ENCODE results near the gene OSR1.
A peak's percentile ranks its signal among the peaks of the same experiment; 100 is the strongest.

Gene OSR1

DNA sequence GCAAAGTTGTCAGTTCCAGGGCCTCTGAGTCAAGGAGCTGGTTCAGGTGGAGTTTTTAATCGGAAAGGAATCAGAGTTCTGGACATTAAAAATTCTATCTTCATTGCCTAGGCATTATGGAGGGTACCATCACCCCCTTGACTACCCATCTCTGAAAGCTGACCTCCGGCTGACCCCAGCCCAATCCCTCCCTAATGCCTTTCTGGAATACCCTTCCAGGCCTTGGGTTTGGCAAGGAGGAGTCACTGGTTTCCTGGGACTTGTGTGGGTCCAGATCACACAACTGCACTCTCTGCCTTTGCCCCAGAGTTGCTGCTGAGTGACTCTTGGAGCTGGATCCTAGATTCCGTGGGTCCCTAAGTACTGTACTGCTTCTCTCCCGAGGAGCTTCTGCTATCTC, 1.0 kb upstream of the OSR1 start:
- Histone ChIP-seq H2BK5ac (ENCODE audit: low read length) (no peak overlapping the region), H3K79me1 (ENCODE audit: low read depth, low read length) (no peaks in the 10 kb centered on the region), H3K4ac (ENCODE audit: low read length) (no peak overlapping the region), H2BK15ac (ENCODE audit: low read length) (no peak overlapping the region), H3K4me1 (ENCODE audit: control insufficient read depth in 2 of 2, insufficient read depth in 1 of 2, low read depth in 1 of 2, low read length in 2 of 2) (peaks cover 7 to 16% of the 10 kb centered on the region in 2 donors), H4K8ac (ENCODE audit: low read depth, low read length) (no peak overlapping the region), H4K91ac (ENCODE audit: low read depth, low read length, poor library complexity) (no peak overlapping the region), H2BK120ac (ENCODE audit: low read depth, low read length) (no peak overlapping the region), H3K4me3 (ENCODE audit: low read length in 2 of 2) (no peak overlapping the region), H2BK12ac (ENCODE audit: low read length) (no peak overlapping the region), H3K23ac (ENCODE audit: low read depth, low read length, poor library complexity) (no peak overlapping the region), H3K18ac (ENCODE audit: low read length) (no peak overlapping the region), H2AFZ (ENCODE audit: low read length) (no peak overlapping the region), H2AK5ac (ENCODE audit: low read depth, low read length) (no peak overlapping the region), H3K9me3 (replicated peaks in 1 of 2; ENCODE audit: control insufficient read depth in 2 of 2, insufficient read depth in 1 of 2, low read depth in 1 of 2, low read length in 2 of 2) (peaks cover 2 to 18% of the 10 kb centered on the region in 2 donors), H3K27ac (replicated peaks; ENCODE audit: low read length) (no peak overlapping the region), H3K4me2 (ENCODE audit: insufficient read depth, low read length, poor library complexity, severe bottlenecking) (no peak overlapping the region), H3K14ac (ENCODE audit: low read length) (no peak overlapping the region), H3K9ac (ENCODE audit: low read depth, low read length, poor library complexity) (no peak overlapping the region), H3K36me3 (replicated peaks in 1 of 2; ENCODE audit: control insufficient read depth in 2 of 2, insufficient read depth in 2 of 2, low read length in 2 of 2) (no peaks in the 10 kb centered on the region), H3K27me3 (ENCODE audit: control insufficient read depth in 3 of 3, insufficient read depth in 3 of 3, low read depth in 1 of 3, low read length in 3 of 3) (peaks cover 52 to 98% (median 95%) of the 10 kb centered on the region in 3 experiments)
- DNase-seq (ENCODE audit: low spot score), result no peak
- no CpG with 5 or more reads among the region's 4 CpGs for WGBS, 2 donors (ENCODE audit: extremely low coverage in 2 of 2, insufficient read length in 2 of 2, insufficient replicate concordance in 1 of 2)

DNA sequence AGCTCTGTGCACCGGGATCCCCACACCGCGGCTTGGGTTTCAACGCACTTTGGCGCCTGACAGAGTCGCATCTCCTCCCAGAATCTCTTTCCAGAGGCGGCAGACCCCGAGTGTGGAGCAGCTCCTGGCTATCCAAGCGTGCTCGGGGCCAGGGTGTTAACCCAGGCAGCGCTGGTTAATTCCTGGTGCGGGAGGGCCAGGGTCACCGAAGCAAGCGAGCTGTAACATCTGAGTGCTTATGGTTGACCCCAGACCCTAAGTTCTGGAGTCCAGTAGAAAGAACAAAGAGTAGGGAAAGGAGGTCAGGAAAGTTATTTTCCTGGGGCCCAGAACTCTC, 566 bp upstream of the OSR1 start:
- H2BK120ac ChIP-seq (ENCODE audit: low read depth, low read length), result no peak overlapping the region
- peak overlapping the region; percentile 82 for H3K4me2 ChIP-seq (ENCODE audit: insufficient read depth, low read length, poor library complexity, severe bottlenecking)
- WGBS, 2 donors (ENCODE audit: extremely low coverage in 2 of 2, insufficient read length in 2 of 2, insufficient replicate concordance in 1 of 2), result no CpG with 5 or more reads among the region's 14 CpGs
- H3K4ac ChIP-seq (ENCODE audit: low read length), result no peak overlapping the region
- peak overlapping the region; percentile 91 for H3K9ac ChIP-seq (ENCODE audit: low read depth, low read length, poor library complexity)
- no peak overlapping the region for H3K23ac ChIP-seq (ENCODE audit: low read depth, low read length, poor library complexity)
- DNase-seq (ENCODE audit: low spot score), result no peak
- peak overlapping the region; percentile 11 for H3K14ac ChIP-seq (ENCODE audit: low read length)
- H2BK12ac ChIP-seq (ENCODE audit: low read length), result no peak overlapping the region
- no peaks in the 10 kb centered on the region for H3K79me1 ChIP-seq (ENCODE audit: low read depth, low read length)
- peaks cover 2 to 18% of the 10 kb centered on the region in 2 donors for H3K9me3 ChIP-seq (replicated peaks in 1 of 2; ENCODE audit: control insufficient read depth in 2 of 2, insufficient read depth in 1 of 2, low read depth in 1 of 2, low read length in 2 of 2)
- no peaks in the 10 kb centered on the region for H3K36me3 ChIP-seq (replicated peaks in 1 of 2; ENCODE audit: control insufficient read depth in 2 of 2, insufficient read depth in 2 of 2, low read length in 2 of 2)
- H2AFZ ChIP-seq (ENCODE audit: low read length), result peak overlapping the region; percentile 95
- H2BK15ac ChIP-seq (ENCODE audit: low read length), result no peak overlapping the region
- no peak overlapping the region for H2BK5ac ChIP-seq (ENCODE audit: low read length)
- peak overlapping the region; percentile 88 for H3K18ac ChIP-seq (ENCODE audit: low read length)
- peak overlapping the region; percentile 46 to 73 for H3K4me3 ChIP-seq (ENCODE audit: low read length in 2 of 2)
- no peak overlapping the region for H2AK5ac ChIP-seq (ENCODE audit: low read depth, low read length)
- no peak overlapping the region for H3K27ac ChIP-seq (replicated peaks; ENCODE audit: low read length)
- no peak overlapping the region for H4K8ac ChIP-seq (ENCODE audit: low read depth, low read length)
- H3K27me3 ChIP-seq (ENCODE audit: control insufficient read depth in 3 of 3, insufficient read depth in 3 of 3, low read depth in 1 of 3, low read length in 3 of 3), result peaks cover 56 to 98% (median 95%) of the 10 kb centered on the region in 3 experiments
- peak overlapping the region; percentile 5 for H4K91ac ChIP-seq (ENCODE audit: low read depth, low read length, poor library complexity)
- H3K4me1 ChIP-seq (ENCODE audit: control insufficient read depth in 2 of 2, insufficient read depth in 1 of 2, low read depth in 1 of 2, low read length in 2 of 2), result peaks cover 7 to 16% of the 10 kb centered on the region in 2 donors

DNA sequence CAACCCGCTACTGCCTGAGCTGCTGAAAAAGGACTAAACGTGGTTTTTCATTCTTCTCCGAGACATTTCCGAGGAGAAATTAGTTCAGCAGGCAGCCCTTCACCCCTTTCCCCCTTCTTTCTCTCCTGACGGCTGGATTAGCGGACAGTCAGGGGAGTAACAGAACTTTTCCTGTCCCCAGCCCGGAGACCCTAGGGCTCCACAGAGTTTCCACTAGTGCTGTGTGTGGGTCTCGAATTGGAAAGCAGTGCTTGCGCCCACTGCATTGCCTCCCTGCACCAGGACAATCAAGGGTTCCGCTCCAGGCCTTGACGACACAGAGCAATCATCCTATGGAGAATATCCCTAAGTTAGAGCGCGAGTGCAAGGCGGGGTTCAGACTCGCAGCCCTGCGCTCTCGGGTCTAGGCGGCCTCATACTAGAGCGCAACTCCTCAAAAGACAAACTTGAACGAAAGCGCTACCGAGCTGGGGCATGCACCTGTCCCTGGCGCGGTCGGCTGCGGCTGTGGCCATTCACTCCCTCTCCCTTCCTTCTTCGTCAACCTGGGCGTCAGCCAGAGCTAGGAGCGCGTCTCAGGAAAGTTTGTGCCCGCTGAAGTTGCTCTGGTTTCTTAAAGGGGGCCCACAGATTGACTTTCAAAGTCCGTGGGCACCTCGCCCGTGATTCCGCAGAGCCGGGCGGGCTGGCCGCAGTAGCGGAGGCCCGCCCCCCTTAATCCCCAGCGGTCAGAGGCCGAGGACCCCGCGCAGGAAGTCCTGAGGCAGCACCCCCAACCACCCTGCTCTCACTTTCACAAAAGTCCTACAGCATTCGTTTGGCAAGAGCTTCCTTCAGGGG, 801 bp downstream of the OSR1 start:
- no peak for DNase-seq (ENCODE audit: low spot score)
- peaks cover 4 to 18% of the 10 kb centered on the region in 2 donors for H3K9me3 ChIP-seq (replicated peaks in 1 of 2; ENCODE audit: control insufficient read depth in 2 of 2, insufficient read depth in 1 of 2, low read depth in 1 of 2, low read length in 2 of 2)
- peak overlapping the region; percentile 18 for H2BK15ac ChIP-seq (ENCODE audit: low read length)
- no peak overlapping the region for H2BK5ac ChIP-seq (ENCODE audit: low read length)
- no peak overlapping the region for H4K8ac ChIP-seq (ENCODE audit: low read depth, low read length)
- H4K91ac ChIP-seq (ENCODE audit: low read depth, low read length, poor library complexity), result no peak overlapping the region
- no peak overlapping the region for H3K23ac ChIP-seq (ENCODE audit: low read depth, low read length, poor library complexity)
- no CpG with 5 or more reads among the region's 45 CpGs for WGBS, 2 donors (ENCODE audit: extremely low coverage in 2 of 2, insufficient read length in 2 of 2, insufficient replicate concordance in 1 of 2)
- no peak overlapping the region for H2BK12ac ChIP-seq (ENCODE audit: low read length)
- no peak overlapping the region for H2BK120ac ChIP-seq (ENCODE audit: low read depth, low read length)
- H3K79me1 ChIP-seq (ENCODE audit: low read depth, low read length), result no peaks in the 10 kb centered on the region
- peak overlapping the region; percentile 86 for H3K18ac ChIP-seq (ENCODE audit: low read length)
- peaks cover 65 to 99% (median 96%) of the 10 kb centered on the region in 3 experiments for H3K27me3 ChIP-seq (ENCODE audit: control insufficient read depth in 3 of 3, insufficient read depth in 3 of 3, low read depth in 1 of 3, low read length in 3 of 3)
- H3K4me3 ChIP-seq (ENCODE audit: low read length in 2 of 2), result peak overlapping the region; percentile 46 to 74
- H3K14ac ChIP-seq (ENCODE audit: low read length), result peak overlapping the region; percentile 17
- no peak overlapping the region for H3K4ac ChIP-seq (ENCODE audit: low read length)
- H2AFZ ChIP-seq (ENCODE audit: low read length), result peak overlapping the region; percentile 95
- H3K27ac ChIP-seq (replicated peaks; ENCODE audit: low read length), result no peak overlapping the region
- H3K9ac ChIP-seq (ENCODE audit: low read depth, low read length, poor library complexity), result no peak overlapping the region
- H2AK5ac ChIP-seq (ENCODE audit: low read depth, low read length), result peak overlapping the region; percentile 12
- H3K4me2 ChIP-seq (ENCODE audit: insufficient read depth, low read length, poor library complexity, severe bottlenecking), result peak overlapping the region; percentile 84
- H3K36me3 ChIP-seq (replicated peaks in 1 of 2; ENCODE audit: control insufficient read depth in 2 of 2, insufficient read depth in 2 of 2, low read length in 2 of 2), result no peaks in the 10 kb centered on the region
- H3K4me1 ChIP-seq (ENCODE audit: control insufficient read depth in 2 of 2, insufficient read depth in 1 of 2, low read depth in 1 of 2, low read length in 2 of 2), result peaks cover 7 to 16% of the 10 kb centered on the region in 2 donors

DNA sequence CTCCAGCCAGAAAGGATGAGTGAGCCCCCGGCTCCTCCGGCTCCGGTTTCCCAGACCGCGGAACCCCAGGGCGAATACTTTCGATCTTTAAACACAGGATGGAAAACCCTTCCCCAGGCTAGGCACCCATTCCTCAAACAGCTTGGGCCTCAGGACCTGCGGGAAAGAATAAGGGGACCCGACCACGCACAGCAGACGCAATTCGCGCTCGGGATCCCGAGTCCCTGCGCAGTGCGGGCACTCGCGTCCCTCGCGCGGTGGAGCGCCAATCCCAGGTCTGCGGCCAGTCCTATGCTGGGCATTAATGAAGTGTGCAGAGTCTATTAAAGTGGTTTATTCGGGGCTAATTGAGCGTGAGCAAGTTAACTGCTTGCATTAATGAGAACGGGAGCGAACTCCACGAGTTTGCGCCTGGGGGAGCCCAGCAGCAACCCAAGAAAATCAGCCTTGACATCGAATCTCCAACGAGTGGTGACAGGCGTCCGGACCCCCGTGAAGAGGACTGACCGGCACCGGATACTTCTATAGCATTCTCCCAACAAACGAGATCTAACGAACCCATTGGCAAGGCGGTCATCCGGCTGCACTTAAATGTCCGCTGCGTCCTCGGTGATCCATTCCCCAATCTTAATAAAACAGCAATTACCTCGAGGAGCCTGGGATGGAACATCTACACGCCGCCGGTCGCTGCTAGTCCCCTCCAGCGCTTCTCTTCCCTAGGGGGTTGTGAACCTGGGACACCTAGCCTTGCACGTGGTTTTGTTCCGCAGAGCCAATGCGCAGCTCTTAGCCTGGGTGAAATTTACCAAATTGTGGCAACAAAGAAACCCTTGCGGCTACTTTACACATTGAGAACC, 1.6 kb downstream of the OSR1 start:
- H3K27me3 ChIP-seq (ENCODE audit: control insufficient read depth in 3 of 3, insufficient read depth in 3 of 3, low read depth in 1 of 3, low read length in 3 of 3), result peaks cover 70 to 99% (median 96%) of the 10 kb centered on the region in 3 experiments
- H3K9me3 ChIP-seq (replicated peaks in 1 of 2; ENCODE audit: control insufficient read depth in 2 of 2, insufficient read depth in 1 of 2, low read depth in 1 of 2, low read length in 2 of 2), result peaks cover 4 to 18% of the 10 kb centered on the region in 2 donors
- no peak overlapping the region for H3K4ac ChIP-seq (ENCODE audit: low read length)
- no peak for DNase-seq (ENCODE audit: low spot score)
- H3K9ac ChIP-seq (ENCODE audit: low read depth, low read length, poor library complexity), result no peak overlapping the region
- H2BK5ac ChIP-seq (ENCODE audit: low read length), result no peak overlapping the region
- WGBS, 2 donors (ENCODE audit: extremely low coverage in 2 of 2, insufficient read length in 2 of 2, insufficient replicate concordance in 1 of 2), result no CpG with 5 or more reads among the region's 54 CpGs
- H3K14ac ChIP-seq (ENCODE audit: low read length), result no peak overlapping the region
- no peak overlapping the region for H3K23ac ChIP-seq (ENCODE audit: low read depth, low read length, poor library complexity)
- no peaks in the 10 kb centered on the region for H3K79me1 ChIP-seq (ENCODE audit: low read depth, low read length)
- H2BK120ac ChIP-seq (ENCODE audit: low read depth, low read length), result no peak overlapping the region
- H4K8ac ChIP-seq (ENCODE audit: low read depth, low read length), result no peak overlapping the region
- H2AFZ ChIP-seq (ENCODE audit: low read length), result peak overlapping the region; percentile 73
- H3K27ac ChIP-seq (replicated peaks; ENCODE audit: low read length), result no peak overlapping the region
- no peak overlapping the region for H3K4me3 ChIP-seq (ENCODE audit: low read length in 2 of 2)
- H3K36me3 ChIP-seq (replicated peaks in 1 of 2; ENCODE audit: control insufficient read depth in 2 of 2, insufficient read depth in 2 of 2, low read length in 2 of 2), result no peaks in the 10 kb centered on the region
- no peak overlapping the region for H2BK15ac ChIP-seq (ENCODE audit: low read length)
- H3K4me2 ChIP-seq (ENCODE audit: insufficient read depth, low read length, poor library complexity, severe bottlenecking), result no peak overlapping the region
- peaks cover 7 to 18% of the 10 kb centered on the region in 2 donors for H3K4me1 ChIP-seq (ENCODE audit: control insufficient read depth in 2 of 2, insufficient read depth in 1 of 2, low read depth in 1 of 2, low read length in 2 of 2)
- H2BK12ac ChIP-seq (ENCODE audit: low read length), result no peak overlapping the region
- no peak overlapping the region for H4K91ac ChIP-seq (ENCODE audit: low read depth, low read length, poor library complexity)
- H3K18ac ChIP-seq (ENCODE audit: low read length), result peak overlapping the region; percentile 32
- no peak overlapping the region for H2AK5ac ChIP-seq (ENCODE audit: low read depth, low read length)

Measured in neuronal stem cell (in vitro differentiated cells).